Cardiac septum (tissue), 1 donor: ENCODE results near the gene CHRNG. TPM values are rescaled to one million over a fixed set of nuclear protein-coding genes. Genes with fewer than 3 reads are reported as not detected.

ENCODE experiments used
- DNase-seq: peaks from one replicate; pipeline ENCODE4 v3.0.0-alpha.2; 2020; ENCODE audit warnings: low spot score
- intact Hi-C: fragments of 100-400 bp; cut with DNase I; formaldehyde crosslinking; loops from one replicate; pipeline ENCODE4 v1.14.0; 2022
- long read RNA-seq: library from polyadenylated mRNA; unstranded; transcript quantifications from one replicate; pipeline ENCODE4 v2.0.0, GENCODE V29; 2021
- total RNA-seq: library from RNA; stranded (reverse); fragmentation: NEBNext Ultra II Directional; extraction: Animal tissue kit (Norgen Biotek cat#: 25700); gene quantifications from one replicate; pipeline ENCODE4 v1.2.1, GENCODE V29; 2021
- donor health status: DM: no; HTN: no; CAD: no.

CHRNG gene, protein sequence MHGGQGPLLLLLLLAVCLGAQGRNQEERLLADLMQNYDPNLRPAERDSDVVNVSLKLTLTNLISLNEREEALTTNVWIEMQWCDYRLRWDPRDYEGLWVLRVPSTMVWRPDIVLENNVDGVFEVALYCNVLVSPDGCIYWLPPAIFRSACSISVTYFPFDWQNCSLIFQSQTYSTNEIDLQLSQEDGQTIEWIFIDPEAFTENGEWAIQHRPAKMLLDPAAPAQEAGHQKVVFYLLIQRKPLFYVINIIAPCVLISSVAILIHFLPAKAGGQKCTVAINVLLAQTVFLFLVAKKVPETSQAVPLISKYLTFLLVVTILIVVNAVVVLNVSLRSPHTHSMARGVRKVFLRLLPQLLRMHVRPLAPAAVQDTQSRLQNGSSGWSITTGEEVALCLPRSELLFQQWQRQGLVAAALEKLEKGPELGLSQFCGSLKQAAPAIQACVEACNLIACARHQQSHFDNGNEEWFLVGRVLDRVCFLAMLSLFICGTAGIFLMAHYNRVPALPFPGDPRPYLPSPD
- not detected for total RNA-seq
- long read RNA-seq = 0 reads

GRCh38 chr2:232539298-232540231, at the start of gene CHRNG:
CHRNG (plus strand) TSS chr2:232539692; CDS start chr2:232539748, 56 bp downstream.
- intact Hi-C loops = no loop called here
- DNase-seq = peak; percentile 68

DNA sequence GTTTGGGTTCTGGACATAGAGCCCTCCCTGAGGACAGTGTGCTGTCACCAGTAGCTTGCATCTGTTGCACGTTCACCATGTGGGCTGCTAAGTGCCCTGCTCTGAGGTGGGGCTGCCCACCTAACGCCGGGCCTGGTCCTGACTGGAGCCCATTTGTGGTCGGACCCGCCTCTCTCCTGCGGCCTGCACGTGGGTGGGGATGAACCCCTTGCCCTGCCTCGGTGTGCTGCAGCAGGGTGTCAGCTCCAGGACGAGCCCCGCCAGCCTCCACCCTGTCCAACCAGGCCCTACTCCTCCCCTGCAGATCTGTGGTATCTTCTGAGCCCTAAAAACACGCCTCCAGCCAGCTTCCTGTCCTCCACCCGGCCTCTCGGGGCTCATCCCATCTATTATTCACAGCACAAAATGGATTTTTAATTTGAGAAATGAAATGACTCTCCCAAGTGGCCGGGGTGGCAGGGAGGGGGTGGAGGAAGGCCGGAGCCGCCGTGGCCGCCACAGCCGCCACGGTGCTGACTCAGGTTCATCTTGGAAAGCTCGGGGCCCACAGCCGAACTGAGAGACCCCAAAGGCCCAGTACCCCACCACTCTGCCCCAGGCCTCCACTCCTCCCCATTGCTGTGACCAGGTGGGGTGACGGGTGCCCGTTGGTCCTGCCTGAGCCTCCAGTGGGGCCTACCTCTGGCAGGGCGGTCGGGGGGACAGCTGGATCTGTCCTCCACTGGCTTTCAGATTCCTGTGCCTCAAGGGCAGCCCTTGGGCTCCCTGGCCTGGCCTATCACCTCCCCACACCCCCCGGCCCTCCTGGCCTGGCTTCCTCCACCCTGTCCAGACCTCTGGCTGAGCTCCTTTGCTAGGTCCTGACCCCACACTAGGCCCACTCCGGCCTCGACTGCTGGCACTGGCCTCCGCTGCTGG, 49.0 kb upstream of the CHRNG start:
- intact Hi-C loops = loop anchor here (5.0 kb wide), 1 partner anchor 978 kb away; no protein-coding TSS in a partner anchor
- DNase-seq = no peak

GRCh38 chr2:232491139-232491780, 48.2 kb upstream of the CHRNG start:
- intact Hi-C loops = loop anchor here (5.0 kb wide), 1 partner anchor 979 kb away; no protein-coding TSS in a partner anchor
- DNase-seq = no peak

DNA sequence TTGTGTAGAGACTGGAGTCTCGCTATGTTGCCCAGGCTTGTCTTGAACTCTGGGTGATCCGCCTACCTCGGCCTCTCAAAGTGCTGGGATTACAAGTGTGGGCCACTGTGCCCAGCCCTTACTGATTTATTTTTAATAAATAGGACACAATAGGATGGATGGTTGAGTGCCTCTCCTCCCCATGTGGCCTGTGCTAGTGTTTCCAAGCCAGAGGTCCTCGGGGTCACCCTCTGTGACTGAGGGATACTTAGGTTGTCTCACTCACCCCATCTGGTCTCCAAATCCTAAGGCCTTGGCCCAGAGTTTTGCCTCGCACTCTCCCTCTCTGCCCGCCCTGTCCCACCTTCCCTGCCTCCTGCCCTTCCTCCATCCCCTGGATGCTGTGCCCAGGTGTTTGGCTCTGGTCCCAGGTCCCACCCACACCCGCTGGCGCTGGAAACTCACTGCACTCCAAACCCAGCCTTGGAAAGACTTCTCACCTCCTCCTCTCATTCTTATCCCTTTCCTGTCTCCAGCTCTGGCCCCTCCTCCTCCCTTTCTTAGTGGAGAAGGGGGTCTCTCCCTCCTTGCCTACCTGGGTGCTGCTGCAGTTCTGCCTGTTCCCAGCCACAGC, 47.1 kb upstream of the CHRNG start:
- intact Hi-C loops = loop anchor here (5.0 kb wide), 1 partner anchor 980 kb away; no protein-coding TSS in a partner anchor
- no peak for DNase-seq

DNA sequence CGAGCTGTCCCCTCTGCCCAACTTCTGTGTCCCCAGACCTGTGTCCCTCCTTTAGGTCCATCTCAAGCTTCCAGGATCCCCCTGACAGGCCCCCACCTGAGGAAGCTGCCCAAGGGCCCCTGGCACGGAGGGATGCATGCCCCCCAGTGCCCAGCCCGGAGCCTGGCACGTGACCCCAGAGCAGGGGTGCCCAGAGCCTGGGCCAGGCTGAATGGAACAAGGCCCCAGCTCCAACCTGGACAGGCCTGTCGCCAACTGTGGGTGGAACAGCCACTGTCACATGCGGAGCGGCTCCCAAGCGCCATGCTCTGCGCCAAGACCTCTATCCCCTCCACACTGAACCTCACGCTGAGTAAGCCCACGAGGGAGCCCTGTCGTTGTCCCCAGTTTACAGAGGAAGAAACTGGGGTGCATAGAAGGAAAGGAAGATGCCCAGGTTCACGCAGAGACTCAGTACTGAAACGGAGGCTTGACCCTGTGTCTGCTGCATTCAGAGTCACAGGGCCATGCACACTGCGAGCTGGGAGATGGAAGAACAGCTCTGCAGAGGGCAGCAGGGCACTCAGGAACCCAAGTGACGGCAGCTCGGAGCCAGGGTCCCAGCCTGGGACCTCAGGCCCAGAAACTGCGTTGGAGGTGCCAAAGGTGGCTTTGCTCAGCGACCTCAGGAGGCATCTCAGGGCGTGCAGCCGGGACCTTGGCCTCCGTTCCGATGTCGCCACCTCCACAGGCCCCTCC, 46.4 kb upstream of the CHRNG start:
- intact Hi-C loops = loop anchor here (5.0 kb wide), 1 partner anchor 981 kb away; no protein-coding TSS in a partner anchor
- no peak for DNase-seq

DNA sequence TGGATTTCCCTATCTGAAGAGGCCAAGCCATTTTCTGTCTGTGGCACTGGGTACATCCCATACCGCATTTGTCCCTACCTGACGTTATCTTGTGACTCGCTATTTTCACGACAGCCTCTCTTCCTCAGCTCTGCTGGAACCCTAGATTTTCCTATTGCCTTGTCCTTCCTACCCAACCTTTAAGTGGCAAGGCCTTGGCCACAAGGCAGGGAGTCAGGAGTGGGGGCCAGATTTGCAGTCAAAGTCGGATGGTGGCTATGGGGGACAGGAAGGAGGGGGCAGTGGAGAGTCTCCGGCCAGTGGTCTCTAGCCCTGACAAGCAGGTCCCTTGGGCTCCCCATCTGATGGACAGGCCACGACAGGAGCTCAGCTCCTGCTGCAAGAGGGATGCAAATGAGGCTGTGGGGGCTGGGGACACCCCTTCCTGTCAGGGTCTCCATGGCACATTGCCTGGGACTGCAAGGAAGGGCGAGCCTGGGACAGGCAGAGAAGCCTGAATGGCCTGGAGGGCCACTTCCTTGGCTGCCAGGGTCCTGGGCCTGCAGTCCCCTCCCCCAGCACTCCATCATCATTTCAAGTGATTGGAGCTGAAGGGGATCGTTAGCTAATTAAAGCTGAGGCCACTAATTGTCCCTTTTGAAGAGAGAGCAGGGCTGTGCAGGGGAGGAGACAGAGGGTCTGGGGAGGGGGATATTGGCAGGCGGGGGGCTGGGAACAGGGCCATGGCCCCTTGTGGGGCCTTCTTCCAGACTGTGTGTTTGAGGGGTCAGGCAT, 45.6 kb upstream of the CHRNG start:
- DNase-seq = no peak
- intact Hi-C loops = loop anchor here (5.0 kb wide), 1 partner anchor 982 kb away; no protein-coding TSS in a partner anchor

DNA sequence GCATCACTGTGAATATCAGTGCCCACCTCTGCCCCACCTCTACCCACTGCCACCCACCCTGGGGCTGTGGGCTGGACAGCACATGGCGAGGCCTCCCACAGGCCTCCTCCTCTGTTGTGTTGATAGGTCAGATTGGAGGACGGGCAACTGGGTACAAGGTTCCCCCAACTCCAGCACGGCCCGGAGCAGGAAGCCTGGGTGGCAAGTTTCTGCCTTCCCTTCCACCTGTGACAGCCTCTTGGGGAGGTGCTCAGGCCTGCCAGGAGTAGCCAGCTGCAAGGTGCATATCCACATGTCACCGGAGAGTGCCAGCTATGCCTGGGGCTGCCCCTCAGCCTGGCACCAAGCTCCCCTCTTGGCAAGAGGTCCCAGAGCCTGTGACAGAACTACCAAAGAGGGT, 45.0 kb upstream of the CHRNG start:
- intact Hi-C loops = loop anchor here (5.0 kb wide), 1 partner anchor 982 kb away; no protein-coding TSS in a partner anchor
- DNase-seq = no peak

DNA sequence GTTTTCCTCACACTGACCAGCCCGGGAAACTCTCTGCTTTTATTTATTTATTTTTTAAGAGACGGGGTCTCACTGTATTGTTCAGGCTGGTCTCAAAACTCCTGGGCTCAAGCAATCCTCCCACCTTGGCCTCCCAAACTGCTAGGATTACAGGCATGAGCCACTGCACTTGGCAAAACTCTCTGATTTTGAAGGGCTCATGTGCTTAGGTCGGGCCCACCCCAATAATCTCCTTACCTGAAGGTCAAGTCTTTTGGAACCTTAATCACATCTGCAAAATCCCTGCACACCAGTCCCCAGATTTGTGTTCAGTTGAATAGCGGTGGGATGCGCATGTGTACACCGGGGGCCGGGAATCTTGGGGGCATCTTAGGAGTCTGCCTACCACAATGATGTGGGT, 44.2 kb upstream of the CHRNG start:
- intact Hi-C loops = no loop called here
- DNase-seq = no peak

- intact Hi-C loops = no loop called here
- no peak for DNase-seq
Observed at GRCh38 chr2:232496501-232497270, 42.8 kb upstream of the CHRNG start.

DNA sequence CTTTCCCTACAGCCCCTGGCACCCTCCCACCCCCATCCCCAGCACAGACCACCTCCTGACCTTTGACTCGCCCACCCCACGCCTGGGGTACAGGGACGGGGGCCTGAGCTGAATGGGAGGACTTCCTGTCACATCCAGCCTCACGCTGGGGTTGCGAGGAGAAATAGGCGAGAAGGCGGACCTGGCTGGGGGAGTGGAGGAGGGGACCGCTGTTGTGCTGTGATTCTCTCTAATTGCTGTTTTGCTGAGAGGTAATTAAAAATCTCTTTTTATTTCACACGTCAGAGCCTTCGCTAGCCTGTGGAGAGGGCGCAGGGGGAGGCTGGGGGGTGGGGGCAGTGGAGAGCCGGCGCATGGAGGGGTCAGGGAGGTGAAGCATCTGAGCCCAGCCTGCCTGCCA, 42.1 kb upstream of the CHRNG start:
- intact Hi-C loops = no loop called here
- DNase-seq = no peak

DNA sequence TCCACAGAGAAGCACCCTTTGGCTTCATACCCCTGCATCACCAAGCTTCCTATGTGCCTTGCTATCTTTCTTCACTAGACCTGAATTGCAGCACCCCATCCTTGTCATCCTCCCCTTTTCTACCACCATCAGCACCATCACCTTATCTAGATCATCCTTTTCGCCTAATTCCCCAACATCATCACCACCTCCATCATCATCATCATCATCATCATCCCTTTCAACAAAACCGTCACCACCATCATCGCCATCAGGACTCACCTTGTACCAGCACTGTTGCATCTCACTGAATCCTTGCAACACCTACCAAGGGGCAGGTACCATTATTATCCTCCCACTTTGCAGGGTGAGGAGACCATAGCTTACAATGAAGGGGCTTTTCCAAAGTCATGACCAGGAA, 41.0 kb upstream of the CHRNG start:
- no peak for DNase-seq
- intact Hi-C loops = no loop called here

DNA sequence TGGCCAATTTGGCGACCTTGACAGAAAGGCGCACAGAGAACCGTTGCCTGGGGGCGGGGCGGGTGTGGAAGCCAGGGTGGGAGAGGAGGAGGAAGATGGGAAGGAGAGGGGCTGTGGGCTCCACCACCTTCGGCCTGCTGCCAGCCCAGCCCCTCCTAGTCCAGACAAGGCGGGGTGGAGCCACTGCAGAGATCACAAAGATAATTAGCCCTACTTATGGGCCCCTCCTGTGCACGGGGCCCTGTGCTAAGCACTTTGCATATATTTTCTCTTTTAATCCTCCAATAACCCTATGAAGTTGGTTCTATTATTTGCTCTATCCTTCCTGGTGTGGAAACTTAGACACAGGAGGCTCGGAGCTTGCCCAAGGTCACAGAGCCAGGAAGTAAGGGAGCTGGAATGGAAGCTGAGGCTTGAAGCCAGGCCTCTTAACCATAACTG, 38.1 kb upstream of the CHRNG start:
- intact Hi-C loops = no loop called here
- DNase-seq = no peak

GRCh38 chr2:232501794-232502390, 37.6 kb upstream of the CHRNG start:
- intact Hi-C loops = no loop called here
- DNase-seq = no peak

DNA sequence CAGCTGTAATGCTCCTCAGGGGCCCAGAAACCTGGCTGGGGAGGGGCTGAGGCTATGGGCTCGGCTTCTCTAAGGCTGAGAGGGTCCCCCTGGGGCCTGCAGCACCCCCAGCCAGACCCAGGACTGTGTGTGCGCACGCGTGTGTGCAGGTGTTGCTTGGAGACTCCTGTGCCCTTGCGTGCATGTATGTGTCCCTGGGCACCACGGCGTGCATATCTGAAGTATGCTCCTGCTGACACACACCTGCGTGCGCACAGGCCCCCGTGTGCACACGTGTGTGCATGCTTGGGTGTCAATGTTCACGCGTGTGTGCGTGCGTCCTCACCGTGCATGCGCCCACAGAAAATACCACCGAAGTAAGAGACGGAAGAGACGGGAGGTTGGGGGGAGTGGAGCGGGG, 37.0 kb upstream of the CHRNG start:
- intact Hi-C loops = no loop called here
- DNase-seq = no peak
